GM23248 (cell line): ENCODE measurements around the gene LRRC75A.

Experiments used
- EZH2 ChIP-seq: fragments of 200-600 bp; sonication (generic); IDR thresholded peaks from 2 replicates; pipeline ENCODE4 v1.6.1; 2018; ENCODE audit warnings: antibody characterized with exemption, mild to moderate bottlenecking; ENCODE audit not compliant: insufficient read depth, poor library complexity, severe bottlenecking
- EZH2phosphoT487 ChIP-seq: fragments of 200-600 bp; sonication (generic); IDR thresholded peaks from 2 replicates; pipeline ENCODE4 v1.6.1; 2018; ENCODE audit warnings: antibody characterized with exemption, moderate library complexity, mild to moderate bottlenecking, low read depth; ENCODE audit not compliant: insufficient read depth

GRCh38 chr17:16471295-16471694, 20.7 kb downstream of the LRRC75A start:
- no peak for TF ChIP-seq EZH2
- TF ChIP-seq EZH2phosphoT487: no peak
